ENCODE results near the gene PARD3. TPM values are rescaled to one million over a fixed set of nuclear protein-coding genes. Genes with fewer than 3 reads are reported as not detected.

The PARD3 gene
- total RNA-seq, 1 donor from 2014 or later: 88.7 TPM

- Histone ChIP-seq H3K27ac (ENCODE audit: low read depth, low read length) (no peak overlapping the region), H3K9ac (ENCODE audit: low read depth in 1 of 3, low read length in 3 of 3) (no peak overlapping the region), H3K4me1 (ENCODE audit: control insufficient read depth in 3 of 3, insufficient read depth in 3 of 3, low read length in 3 of 3) (no peaks in the 10 kb centered on the region), H3K4me3 (ENCODE audit: low read length in 3 of 3) (no peak overlapping the region), H3K9me3 (ENCODE audit: control insufficient read depth in 3 of 3, low read length in 3 of 3) (no peaks in the 10 kb centered on the region), H3K27me3 (ENCODE audit: control insufficient read depth in 3 of 3, insufficient read depth in 3 of 3, low read length in 3 of 3) (no peaks in the 10 kb centered on the region), H3K36me3 (ENCODE audit: control insufficient read depth in 3 of 3, insufficient read depth in 3 of 3, low read length in 3 of 3) (no peaks in the 10 kb centered on the region)
These were observed 554.2 kb downstream of the PARD3 start for GRCh38 chr10:34260904-34261303.

GRCh38 chr10:34256216-34256615 is 558.9 kb downstream of the PARD3 start:
- H3K4me3 ChIP-seq (ENCODE audit: low read length in 3 of 3): no peak overlapping the region
- no peak overlapping the region for H3K27ac ChIP-seq (ENCODE audit: low read depth, low read length)
- H3K4me1 ChIP-seq (ENCODE audit: control insufficient read depth in 3 of 3, insufficient read depth in 3 of 3, low read length in 3 of 3): no peaks in the 10 kb centered on the region
- no peak overlapping the region for H3K9ac ChIP-seq (ENCODE audit: low read depth in 1 of 3, low read length in 3 of 3)
- no peaks in the 10 kb centered on the region for H3K27me3 ChIP-seq (ENCODE audit: control insufficient read depth in 3 of 3, insufficient read depth in 3 of 3, low read length in 3 of 3)
- no peaks in the 10 kb centered on the region for H3K36me3 ChIP-seq (ENCODE audit: control insufficient read depth in 3 of 3, insufficient read depth in 3 of 3, low read length in 3 of 3)
- no peaks in the 10 kb centered on the region for H3K9me3 ChIP-seq (ENCODE audit: control insufficient read depth in 3 of 3, low read length in 3 of 3)

- no peaks in the 10 kb centered on the region for H3K4me1 ChIP-seq (ENCODE audit: control insufficient read depth in 3 of 3, insufficient read depth in 3 of 3, low read length in 3 of 3)
- H3K9ac ChIP-seq (ENCODE audit: low read depth in 1 of 3, low read length in 3 of 3): no peak overlapping the region
- H3K27me3 ChIP-seq (ENCODE audit: control insufficient read depth in 3 of 3, insufficient read depth in 3 of 3, low read length in 3 of 3): no peaks in the 10 kb centered on the region
- no peak overlapping the region for H3K27ac ChIP-seq (ENCODE audit: low read depth, low read length)
- H3K4me3 ChIP-seq (ENCODE audit: low read length in 3 of 3): no peak overlapping the region
- no peaks in the 10 kb centered on the region for H3K9me3 ChIP-seq (ENCODE audit: control insufficient read depth in 3 of 3, low read length in 3 of 3)
- no peaks in the 10 kb centered on the region for H3K36me3 ChIP-seq (ENCODE audit: control insufficient read depth in 3 of 3, insufficient read depth in 3 of 3, low read length in 3 of 3)
These were observed 560.1 kb downstream of the PARD3 start for GRCh38 chr10:34255035-34255434.

GRCh38 chr10:34254596-34254995 is 560.5 kb downstream of the PARD3 start:
- no peaks in the 10 kb centered on the region for H3K9me3 ChIP-seq (ENCODE audit: control insufficient read depth in 3 of 3, low read length in 3 of 3)
- H3K36me3 ChIP-seq (ENCODE audit: control insufficient read depth in 3 of 3, insufficient read depth in 3 of 3, low read length in 3 of 3): no peaks in the 10 kb centered on the region
- no peak overlapping the region for H3K4me3 ChIP-seq (ENCODE audit: low read length in 3 of 3)
- H3K27ac ChIP-seq (ENCODE audit: low read depth, low read length): no peak overlapping the region
- no peaks in the 10 kb centered on the region for H3K27me3 ChIP-seq (ENCODE audit: control insufficient read depth in 3 of 3, insufficient read depth in 3 of 3, low read length in 3 of 3)
- no peak overlapping the region for H3K9ac ChIP-seq (ENCODE audit: low read depth in 1 of 3, low read length in 3 of 3)
- H3K4me1 ChIP-seq (ENCODE audit: control insufficient read depth in 3 of 3, insufficient read depth in 3 of 3, low read length in 3 of 3): no peaks in the 10 kb centered on the region

GRCh38 chr10:34252111-34252510 is 563.0 kb downstream of the PARD3 start:
- Histone ChIP-seq H3K27ac (ENCODE audit: low read depth, low read length) (no peak overlapping the region), H3K4me1 (ENCODE audit: control insufficient read depth in 3 of 3, insufficient read depth in 3 of 3, low read length in 3 of 3) (no peaks in the 10 kb centered on the region), H3K9ac (ENCODE audit: low read depth in 1 of 3, low read length in 3 of 3) (no peak overlapping the region), H3K9me3 (ENCODE audit: control insufficient read depth in 3 of 3, low read length in 3 of 3) (no peaks in the 10 kb centered on the region), H3K4me3 (ENCODE audit: low read length in 3 of 3) (no peak overlapping the region), H3K27me3 (ENCODE audit: control insufficient read depth in 3 of 3, insufficient read depth in 3 of 3, low read length in 3 of 3) (no peaks in the 10 kb centered on the region), H3K36me3 (ENCODE audit: control insufficient read depth in 3 of 3, insufficient read depth in 3 of 3, low read length in 3 of 3) (no peaks in the 10 kb centered on the region)

GRCh38 chr10:34251177-34251576 is 563.9 kb downstream of the PARD3 start:
- Histone ChIP-seq H3K27ac (ENCODE audit: low read depth, low read length) (no peak overlapping the region), H3K9ac (ENCODE audit: low read depth in 1 of 3, low read length in 3 of 3) (no peak overlapping the region), H3K27me3 (ENCODE audit: control insufficient read depth in 3 of 3, insufficient read depth in 3 of 3, low read length in 3 of 3) (no peaks in the 10 kb centered on the region), H3K4me3 (ENCODE audit: low read length in 3 of 3) (no peak overlapping the region), H3K9me3 (ENCODE audit: control insufficient read depth in 3 of 3, low read length in 3 of 3) (no peaks in the 10 kb centered on the region), H3K4me1 (ENCODE audit: control insufficient read depth in 3 of 3, insufficient read depth in 3 of 3, low read length in 3 of 3) (no peaks in the 10 kb centered on the region), H3K36me3 (ENCODE audit: control insufficient read depth in 3 of 3, insufficient read depth in 3 of 3, low read length in 3 of 3) (no peaks in the 10 kb centered on the region)

- no peak overlapping the region for H3K27ac ChIP-seq (ENCODE audit: low read depth, low read length)
These were observed 564.4 kb downstream of the PARD3 start for GRCh38 chr10:34250722-34251121.

GRCh38 chr10:34249634-34250033 is 565.5 kb downstream of the PARD3 start:
- Histone ChIP-seq H3K36me3 (ENCODE audit: control insufficient read depth in 3 of 3, insufficient read depth in 3 of 3, low read length in 3 of 3) (no peaks in the 10 kb centered on the region), H3K9me3 (ENCODE audit: control insufficient read depth in 3 of 3, low read length in 3 of 3) (no peaks in the 10 kb centered on the region), H3K27me3 (ENCODE audit: control insufficient read depth in 3 of 3, insufficient read depth in 3 of 3, low read length in 3 of 3) (no peaks in the 10 kb centered on the region), H3K4me1 (ENCODE audit: control insufficient read depth in 3 of 3, insufficient read depth in 3 of 3, low read length in 3 of 3) (no peaks in the 10 kb centered on the region), H3K9ac (ENCODE audit: low read depth in 1 of 3, low read length in 3 of 3) (no peak overlapping the region), H3K4me3 (ENCODE audit: low read length in 3 of 3) (no peak overlapping the region), H3K27ac (ENCODE audit: low read depth, low read length) (no peak overlapping the region)

More at GRCh38 chr10:34250722-34251121, 564.4 kb downstream of the PARD3 start:
- Histone ChIP-seq H3K4me1 (ENCODE audit: control insufficient read depth in 3 of 3, insufficient read depth in 3 of 3, low read length in 3 of 3) (no peaks in the 10 kb centered on the region), H3K4me3 (ENCODE audit: low read length in 3 of 3) (no peak overlapping the region), H3K36me3 (ENCODE audit: control insufficient read depth in 3 of 3, insufficient read depth in 3 of 3, low read length in 3 of 3) (no peaks in the 10 kb centered on the region), H3K27me3 (ENCODE audit: control insufficient read depth in 3 of 3, insufficient read depth in 3 of 3, low read length in 3 of 3) (no peaks in the 10 kb centered on the region), H3K9ac (ENCODE audit: low read depth in 1 of 3, low read length in 3 of 3) (no peak overlapping the region), H3K9me3 (ENCODE audit: control insufficient read depth in 3 of 3, low read length in 3 of 3) (no peaks in the 10 kb centered on the region)

GRCh38 chr10:34247560-34247959 is 567.5 kb downstream of the PARD3 start:
- no peaks in the 10 kb centered on the region for H3K9me3 ChIP-seq (ENCODE audit: control insufficient read depth in 3 of 3, low read length in 3 of 3)
- H3K4me1 ChIP-seq (ENCODE audit: control insufficient read depth in 3 of 3, insufficient read depth in 3 of 3, low read length in 3 of 3): no peaks in the 10 kb centered on the region
- H3K27me3 ChIP-seq (ENCODE audit: control insufficient read depth in 3 of 3, insufficient read depth in 3 of 3, low read length in 3 of 3): no peaks in the 10 kb centered on the region

GRCh38 chr10:34244756-34245484 is 570.2 kb downstream of the PARD3 start:
- no peak overlapping the region for H3K4me3 ChIP-seq (ENCODE audit: low read length in 3 of 3)
- no peaks in the 10 kb centered on the region for H3K9me3 ChIP-seq (ENCODE audit: control insufficient read depth in 3 of 3, low read length in 3 of 3)
- no peaks in the 10 kb centered on the region for H3K36me3 ChIP-seq (ENCODE audit: control insufficient read depth in 3 of 3, insufficient read depth in 3 of 3, low read length in 3 of 3)
- no peak overlapping the region for H3K27ac ChIP-seq (ENCODE audit: low read depth, low read length)
- H3K9ac ChIP-seq (ENCODE audit: low read depth in 1 of 3, low read length in 3 of 3): no peak overlapping the region
- no peaks in the 10 kb centered on the region for H3K4me1 ChIP-seq (ENCODE audit: control insufficient read depth in 3 of 3, insufficient read depth in 3 of 3, low read length in 3 of 3)
- no peaks in the 10 kb centered on the region for H3K27me3 ChIP-seq (ENCODE audit: control insufficient read depth in 3 of 3, insufficient read depth in 3 of 3, low read length in 3 of 3)

More at GRCh38 chr10:34247560-34247959, 567.5 kb downstream of the PARD3 start:
- no peaks in the 10 kb centered on the region for H3K36me3 ChIP-seq (ENCODE audit: control insufficient read depth in 3 of 3, insufficient read depth in 3 of 3, low read length in 3 of 3)
- H3K4me3 ChIP-seq (ENCODE audit: low read length in 3 of 3): no peak overlapping the region
- H3K9ac ChIP-seq (ENCODE audit: low read depth in 1 of 3, low read length in 3 of 3): no peak overlapping the region
- H3K27ac ChIP-seq (ENCODE audit: low read depth, low read length): no peak overlapping the region

Data from skeletal muscle tissue (tissue), 4 donors.